Lower leg skin (tissue), 4 donors: ENCODE results near the gene RAB5IF. TPM values are rescaled to one million over a fixed set of nuclear protein-coding genes. Genes with fewer than 3 reads are reported as not detected.

ENCODE experiments used
- DNase-seq, 2 donors: peaks; one replicate each; pipeline ENCODE4 v3.0.0-alpha.2; 2019; ENCODE audit warnings: low spot score in 2 of 2
- H3K4me3 ChIP-seq: fragments of 200-600 bp; sonication (generic); 2 replicates; pipeline ENCODE4 v1.5.1; 2017; ENCODE audit warnings: mild to moderate bottlenecking, low read depth; ENCODE audit not compliant: poor library complexity, severe bottlenecking
- POLR2A ChIP-seq, 2 donors: fragments of 450-650 bp; IDR thresholded peaks; one replicate each; pipeline ENCODE4 v1.6.1; 2016 to 2017; ENCODE audit warnings: antibody characterized with exemption in 2 of 2, mild to moderate bottlenecking in 1 of 2, moderate library complexity in 1 of 2
- WGBS, 2 donors: methylation state at CpG; one replicate each; pipeline ENCODE4 v1.1.5; 2018; 5-methylcytosine and 5-hydroxymethylcytosine counted together
- intact Hi-C: fragments of 100-400 bp; cut with DNase I; formaldehyde crosslinking; loops from one replicate; pipeline ENCODE4 v1.15.0; 2023; ENCODE audit warnings: low total_unique reads
- total RNA-seq, 4 donors: library from RNA; depleted of rRNA; stranded (reverse); fragments of >200 nt; gene quantifications; one replicate each; pipeline ENCODE4 v1.1.0, GENCODE V29; 2016
- TF ChIP-seq, protein P1 (sequence below), 3 donors: fragments of 450-650 bp; IDR thresholded peaks; one replicate each; pipeline ENCODE4 v1.5.1; 2016; ENCODE audit warnings: antibody characterized with exemption in 3 of 3, mild to moderate bottlenecking in 3 of 3, moderate library complexity in 2 of 3

RAB5IF gene
- total RNA-seq, 4 donors from 2014 or later, result 57.3 to 75.5 (median 61.3) TPM

DNA sequence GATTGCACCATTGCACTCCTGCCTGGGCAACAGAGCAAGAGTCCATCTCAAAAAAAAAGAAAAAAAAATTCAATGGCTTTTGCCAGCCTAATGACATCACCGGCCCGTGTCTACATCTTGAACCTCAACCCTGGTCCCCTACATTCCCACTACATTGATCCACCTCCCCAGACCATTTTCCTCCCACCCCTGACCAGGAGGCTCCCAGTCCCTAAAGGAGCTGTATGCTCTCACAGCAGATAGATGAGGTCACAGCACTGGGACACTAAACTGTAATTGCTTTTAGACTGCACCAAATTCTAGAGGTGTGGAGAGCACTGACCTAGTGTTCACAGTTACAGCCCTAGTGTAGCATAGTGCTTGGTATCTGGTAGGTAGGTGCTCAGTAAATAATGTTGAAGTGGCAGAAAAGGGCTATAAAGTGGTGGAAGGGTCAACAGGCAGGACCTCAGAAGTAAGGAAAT lies 21.5 kb upstream of the RAB5IF start:
- intact Hi-C loops, result no loop called here
- no peak for TF ChIP-seq POLR2A (IDR thresholded peaks at IDR 0.05)
- TF ChIP-seq, protein P1, sequence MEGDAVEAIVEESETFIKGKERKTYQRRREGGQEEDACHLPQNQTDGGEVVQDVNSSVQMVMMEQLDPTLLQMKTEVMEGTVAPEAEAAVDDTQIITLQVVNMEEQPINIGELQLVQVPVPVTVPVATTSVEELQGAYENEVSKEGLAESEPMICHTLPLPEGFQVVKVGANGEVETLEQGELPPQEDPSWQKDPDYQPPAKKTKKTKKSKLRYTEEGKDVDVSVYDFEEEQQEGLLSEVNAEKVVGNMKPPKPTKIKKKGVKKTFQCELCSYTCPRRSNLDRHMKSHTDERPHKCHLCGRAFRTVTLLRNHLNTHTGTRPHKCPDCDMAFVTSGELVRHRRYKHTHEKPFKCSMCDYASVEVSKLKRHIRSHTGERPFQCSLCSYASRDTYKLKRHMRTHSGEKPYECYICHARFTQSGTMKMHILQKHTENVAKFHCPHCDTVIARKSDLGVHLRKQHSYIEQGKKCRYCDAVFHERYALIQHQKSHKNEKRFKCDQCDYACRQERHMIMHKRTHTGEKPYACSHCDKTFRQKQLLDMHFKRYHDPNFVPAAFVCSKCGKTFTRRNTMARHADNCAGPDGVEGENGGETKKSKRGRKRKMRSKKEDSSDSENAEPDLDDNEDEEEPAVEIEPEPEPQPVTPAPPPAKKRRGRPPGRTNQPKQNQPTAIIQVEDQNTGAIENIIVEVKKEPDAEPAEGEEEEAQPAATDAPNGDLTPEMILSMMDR (IDR thresholded peaks at IDR 0.05), result no peak
- 73 to 74% methylated on average over 2 of the region's 2 CpGs for WGBS, 2 donors

DNA sequence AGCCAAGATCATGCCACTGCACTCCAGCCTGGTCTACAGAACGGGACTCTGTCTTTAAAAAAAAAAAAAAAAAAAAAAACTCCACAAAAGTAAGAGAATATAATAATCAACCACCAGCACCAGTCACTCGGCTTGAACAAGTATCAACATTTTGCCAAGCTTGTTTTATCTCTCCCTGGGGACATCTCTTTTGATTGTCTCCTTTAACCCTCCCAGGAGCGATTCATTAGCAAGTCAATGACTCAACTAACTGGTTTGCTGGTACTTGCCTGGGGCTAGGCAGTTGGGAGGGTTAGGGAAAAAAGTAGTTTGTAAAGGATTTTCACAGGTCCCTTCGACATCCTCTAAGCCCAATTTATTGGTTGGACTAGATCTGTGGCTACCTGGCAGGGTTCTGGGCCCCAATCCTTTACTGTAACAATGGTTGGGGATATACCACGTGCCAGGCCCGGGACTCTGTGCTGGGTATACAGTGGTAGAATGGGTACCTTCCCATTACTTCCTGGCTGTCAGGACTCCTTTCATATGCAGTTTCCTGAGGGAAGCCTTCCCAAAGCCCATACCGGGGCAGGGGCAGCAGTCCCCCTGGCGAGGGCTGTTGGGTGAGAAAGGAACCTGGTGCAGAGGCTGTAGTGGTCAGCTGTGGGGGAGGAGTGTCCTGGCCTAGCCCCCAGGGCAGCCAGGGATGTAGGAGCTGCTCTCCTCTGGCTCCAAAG lies 20.0 kb upstream of the RAB5IF start:
- 40 to 41% methylated on average over 8 of the region's 8 CpGs for WGBS, 2 donors
- no peak for DNase-seq
- no peak overlapping the region for H3K4me3 ChIP-seq

More for the DNA sequence above, 21.5 kb upstream of the RAB5IF start:
- DNase-seq, result no peak
- H3K4me3 ChIP-seq, result no peak overlapping the region

DNA sequence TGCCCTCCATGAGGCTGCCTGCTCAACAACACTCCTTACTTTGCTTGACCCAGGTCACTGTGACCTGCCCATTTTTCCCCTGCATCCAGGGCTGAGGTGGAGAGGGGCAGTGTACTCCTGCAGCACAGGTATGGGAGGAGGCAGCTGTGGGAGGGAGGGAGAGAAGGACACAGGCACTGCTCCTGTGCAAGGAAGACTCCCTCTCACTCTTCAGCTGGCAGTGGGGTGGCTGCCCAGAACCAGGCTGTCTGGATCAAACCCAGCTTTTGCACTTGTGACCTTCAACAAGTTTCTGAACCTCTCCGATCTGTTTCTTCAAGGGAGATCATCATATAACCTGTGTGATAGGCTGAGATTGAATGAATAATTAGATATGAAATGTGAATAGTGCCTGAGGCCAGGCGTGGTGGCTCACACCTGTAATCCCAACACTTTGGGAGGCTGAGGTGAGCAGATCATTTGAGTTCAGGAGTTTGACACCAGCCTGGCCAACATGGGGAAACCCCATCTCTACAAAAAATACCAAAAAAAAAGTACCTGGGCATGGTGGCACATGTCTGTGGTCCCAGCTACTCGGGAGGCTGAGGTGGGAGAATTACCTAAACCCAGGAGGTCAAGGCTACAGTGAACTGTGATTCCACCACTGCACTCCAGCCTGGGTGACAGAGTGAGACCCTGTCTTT lies 18.1 kb upstream of the RAB5IF start:
- intact Hi-C loops, result no loop called here
- WGBS, 2 donors, result 76 to 86% methylated on average over 3 of the region's 3 CpGs
- H3K4me3 ChIP-seq, result no peak overlapping the region

More for the DNA sequence above, 20.0 kb upstream of the RAB5IF start:
- intact Hi-C loops, result no loop called here
- TF ChIP-seq POLR2A (IDR thresholded peaks at IDR 0.05), result no peak
- TF ChIP-seq, protein P1 (IDR thresholded peaks at IDR 0.05), result no peak

DNA sequence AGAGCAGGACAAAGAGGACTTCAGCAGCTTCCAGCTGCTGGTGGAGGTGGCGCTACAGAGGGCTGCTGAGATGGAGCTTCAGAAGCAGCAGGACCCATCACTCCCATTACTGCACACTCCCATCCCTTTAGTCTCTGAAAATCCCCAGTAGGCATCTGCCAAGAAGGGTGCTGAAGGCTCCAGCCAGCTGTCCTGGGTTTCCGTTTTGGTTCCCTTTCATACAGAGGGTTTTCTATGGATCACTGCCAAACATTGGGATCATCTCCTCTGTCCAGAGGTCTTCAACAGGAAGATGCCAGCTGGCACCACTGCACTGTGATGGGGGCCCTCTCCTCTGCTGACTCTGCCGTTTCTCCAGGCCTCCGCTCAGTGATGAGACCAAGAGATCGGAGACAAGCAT lies 14.3 kb upstream of the RAB5IF start:
- 76 to 84% methylated on average over 5 of the region's 5 CpGs for WGBS, 2 donors
- TF ChIP-seq, protein P1 (IDR thresholded peaks at IDR 0.05), result no peak
- no peak for TF ChIP-seq POLR2A (IDR thresholded peaks at IDR 0.05)
- DNase-seq, result no peak
- intact Hi-C loops, result loop anchor here (5.0 kb wide), 1 partner anchor 1524 kb away; no protein-coding TSS in a partner anchor
- H3K4me3 ChIP-seq, result no peak overlapping the region

More for the DNA sequence above, 18.1 kb upstream of the RAB5IF start:
- TF ChIP-seq, protein P1 (IDR thresholded peaks at IDR 0.05), result no peak
- TF ChIP-seq POLR2A (IDR thresholded peaks at IDR 0.05), result no peak
- no peak for DNase-seq

DNA sequence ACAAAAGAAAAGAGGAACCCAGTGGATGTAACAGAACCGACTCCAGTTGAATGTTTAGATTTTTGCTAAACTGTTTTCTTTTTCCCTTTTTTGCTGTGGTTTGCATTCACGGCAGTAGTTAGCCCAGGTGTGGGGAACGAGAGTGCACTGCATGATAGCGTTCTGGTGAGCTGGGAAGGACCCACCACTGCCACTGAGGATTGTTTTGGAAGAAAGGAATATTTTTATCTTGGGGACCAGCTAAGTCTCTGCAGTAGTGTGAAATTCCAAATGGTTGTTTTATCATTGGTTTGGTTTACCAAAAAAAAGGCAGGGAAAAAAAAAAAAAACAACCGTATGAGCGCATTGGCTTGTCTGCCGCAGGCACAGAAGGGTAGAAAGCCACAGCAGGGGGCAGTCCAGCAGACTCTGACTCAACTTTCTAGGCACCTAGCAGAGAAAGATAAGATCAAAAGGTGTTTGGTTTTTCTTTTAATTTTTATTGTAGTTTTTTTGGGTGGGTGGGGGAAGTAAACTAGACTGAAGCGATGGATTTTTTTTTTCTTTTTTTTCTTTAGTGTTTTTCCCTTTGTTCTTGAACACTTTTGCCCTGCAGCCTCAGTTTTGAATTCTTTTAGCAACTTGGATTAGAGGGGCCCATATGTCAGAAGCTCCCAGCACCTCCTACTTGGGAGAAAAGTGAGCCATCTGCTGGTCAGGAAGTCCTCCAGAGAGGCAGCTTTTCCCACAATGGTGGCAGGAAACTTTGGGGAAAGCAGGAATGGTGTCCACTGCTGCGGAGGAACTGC lies 13.5 kb upstream of the RAB5IF start:
- no peak for DNase-seq
- H3K4me3 ChIP-seq, result no peak overlapping the region
- intact Hi-C loops, result loop anchor here (5.0 kb wide), 1 partner anchor 1525 kb away; no protein-coding TSS in a partner anchor
- WGBS, 2 donors, result 79 to 82% methylated on average over 9 of the region's 9 CpGs
- no peak for TF ChIP-seq POLR2A (IDR thresholded peaks at IDR 0.05)
- TF ChIP-seq, protein P1 (IDR thresholded peaks at IDR 0.05), result no peak
